NB4 (cell line): ENCODE results near the gene CADPS.

Experiments
- CTCF ChIP-seq: IDR thresholded peaks from one replicate; pipeline ENCODE4 v1.5.1; 2012; ENCODE audit warnings: low read depth, low read length
- POLR2A ChIP-seq: IDR thresholded peaks from 2 replicates; pipeline ENCODE4 v1.6.1; 2011; ENCODE audit warnings: mild to moderate bottlenecking; ENCODE audit not compliant: insufficient read length; ENCODE audit errors: extremely low read depth

GRCh38 chr3:62571916-62572315 is 303.3 kb downstream of the CADPS start:
- TF ChIP-seq CTCF (no peak), POLR2A (no peak)
